ENCODE data around the gene HIVEP3.

Gene HIVEP3

DNA sequence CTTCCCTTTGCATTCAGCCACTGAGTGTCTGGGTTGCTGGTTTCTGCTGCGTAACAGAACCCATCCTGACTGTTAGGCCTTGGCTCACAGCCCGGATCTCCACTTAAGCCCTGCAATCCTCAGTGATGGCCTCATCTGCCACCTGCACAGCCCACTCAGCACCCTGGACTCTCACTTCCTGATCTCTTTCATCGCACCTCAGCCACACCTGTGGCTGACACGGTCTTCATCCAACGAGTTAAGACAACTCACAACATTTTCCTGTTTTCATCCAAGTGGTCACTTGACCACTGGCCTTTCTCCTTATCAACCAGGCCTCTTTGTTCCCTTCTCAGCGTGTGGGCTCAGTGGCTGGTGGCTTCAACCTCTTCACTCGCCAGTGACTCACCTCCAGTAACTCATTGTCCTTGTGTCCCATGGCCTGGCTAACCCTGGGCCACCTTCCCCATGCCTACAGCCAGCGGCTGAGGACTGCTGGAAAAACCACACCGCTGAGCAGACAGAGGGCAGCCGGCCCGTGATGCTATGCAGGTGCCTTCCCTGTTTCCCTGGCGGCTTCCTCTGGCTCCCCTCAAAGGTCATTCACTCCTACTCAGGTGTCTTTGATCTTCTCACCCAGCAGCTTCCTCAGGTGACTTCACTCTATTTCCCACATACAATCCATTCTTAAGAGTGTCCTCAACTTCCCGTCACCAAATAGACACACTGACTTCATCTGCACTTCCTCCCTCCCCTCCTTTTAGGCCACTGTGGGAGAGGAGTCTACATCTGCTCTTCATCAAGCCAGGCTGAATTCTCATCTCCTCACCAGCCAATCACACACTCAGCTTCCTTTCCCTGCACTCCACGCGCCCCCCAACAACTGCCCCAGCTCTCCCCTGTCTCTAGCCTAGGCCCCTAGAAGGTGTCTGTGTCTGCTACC, 414.3 kb downstream of the HIVEP3 start:
- no peak for DNase-seq

DNA sequence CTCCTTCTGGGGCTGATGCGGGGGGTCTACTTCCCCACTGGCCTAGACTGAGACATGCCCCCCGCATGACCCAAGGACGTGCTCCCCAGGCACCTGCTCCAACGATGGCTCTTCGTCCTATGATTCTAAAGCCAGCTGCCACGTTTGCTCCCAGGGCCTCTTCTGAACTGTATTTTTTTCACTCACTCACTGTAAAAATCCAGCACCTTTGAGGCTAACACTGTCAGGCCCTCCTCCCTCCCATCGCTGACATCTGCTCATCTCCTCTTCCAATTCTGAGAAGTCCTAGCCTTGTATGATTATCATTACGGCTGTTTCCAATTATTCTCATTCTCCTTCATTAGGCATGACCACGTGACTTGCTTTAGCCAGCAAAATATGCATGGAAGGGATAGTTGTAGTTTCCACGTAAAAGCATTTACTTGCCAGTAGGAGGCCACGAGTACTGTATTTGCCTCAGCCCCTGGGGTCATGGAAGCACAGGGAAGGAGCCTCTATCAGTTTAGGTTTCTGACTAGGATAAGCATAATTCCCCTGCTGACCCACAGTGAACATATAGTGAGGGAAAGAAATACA, 415.1 kb downstream of the HIVEP3 start:
- no peak for DNase-seq

DNA sequence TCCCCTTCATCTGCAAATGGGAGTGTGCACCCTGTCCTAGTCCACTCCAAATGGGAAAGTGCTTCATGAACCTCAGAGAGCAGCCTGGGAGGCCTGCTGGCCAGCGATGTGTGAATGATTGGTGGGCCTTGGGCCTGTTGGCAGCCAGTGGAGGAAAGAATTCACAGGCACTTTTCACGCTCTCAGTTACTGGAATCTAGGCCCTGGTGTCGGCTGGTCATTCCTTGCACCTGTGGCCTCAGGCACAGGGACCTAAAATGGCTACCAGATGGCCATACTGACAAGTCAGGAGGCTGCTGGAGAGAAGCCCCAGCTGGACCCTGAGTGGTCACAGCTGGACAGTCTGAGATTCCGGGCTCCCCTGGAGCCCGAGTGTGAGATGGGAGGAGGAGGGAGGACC, 415.8 kb downstream of the HIVEP3 start:
- no peak for DNase-seq

GRCh38 chr1:41501581-41501980, 417.1 kb downstream of the HIVEP3 start:
- no peak for DNase-seq

- no peak for DNase-seq
These were observed 417.8 kb downstream of the HIVEP3 start for GRCh38 chr1:41500781-41501518.

- DNase-seq: no peak
These were observed 418.3 kb downstream of the HIVEP3 start for GRCh38 chr1:41500378-41500777.

GRCh38 chr1:41499591-41499990, 419.1 kb downstream of the HIVEP3 start:
- no peak for DNase-seq

DNA sequence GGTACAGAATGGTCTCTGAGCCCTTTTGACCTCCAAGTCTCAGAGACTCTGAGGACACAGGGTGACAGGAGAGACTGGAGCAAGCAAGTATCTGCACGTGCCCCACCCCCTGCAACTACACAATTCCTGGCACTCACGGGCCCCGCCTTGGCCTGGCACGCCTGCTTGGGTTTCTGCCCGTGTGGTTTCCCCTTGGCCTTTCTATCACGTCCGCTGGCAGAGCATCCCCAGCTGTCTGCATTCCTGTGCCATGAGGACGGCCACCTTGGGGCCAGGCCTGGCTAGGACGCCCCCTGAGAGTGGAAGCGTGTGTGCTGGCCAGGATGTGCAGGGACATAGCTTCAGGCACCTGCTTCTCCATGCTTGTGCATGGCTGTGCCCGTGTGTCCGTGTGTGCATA, 419.9 kb downstream of the HIVEP3 start:
- no peak for DNase-seq

GRCh38 chr1:41498391-41498790, 420.3 kb downstream of the HIVEP3 start:
- DNase-seq: no peak

GRCh38 chr1:41497461-41498030, 421.2 kb downstream of the HIVEP3 start:
- DNase-seq: no peak

DNA sequence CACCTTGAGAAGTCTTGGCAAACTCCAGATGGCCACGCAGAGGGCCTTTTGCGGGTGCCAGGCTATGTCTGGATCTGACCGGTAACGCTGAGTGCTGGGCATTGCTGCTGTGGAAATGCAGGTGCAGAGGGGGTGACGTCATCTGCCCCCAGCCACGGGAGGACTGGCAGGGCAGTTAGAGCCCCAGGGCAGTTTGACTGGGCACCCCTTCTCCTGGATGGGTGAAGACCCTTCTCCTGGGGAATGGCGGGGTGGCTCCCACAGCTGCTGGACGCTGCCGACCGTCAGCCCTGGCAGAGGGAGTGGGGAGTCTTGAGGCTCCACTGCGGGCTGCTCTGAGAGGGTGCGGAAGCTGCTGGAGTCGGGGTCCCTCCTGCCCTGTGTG, 421.7 kb downstream of the HIVEP3 start:
- DNase-seq: no peak

GRCh38 chr1:41496080-41497055, 422.4 kb downstream of the HIVEP3 start:
- peak; percentile 71 for DNase-seq

- peak; percentile 47 for DNase-seq
These were observed 423.3 kb downstream of the HIVEP3 start for GRCh38 chr1:41495210-41495948.

DNA sequence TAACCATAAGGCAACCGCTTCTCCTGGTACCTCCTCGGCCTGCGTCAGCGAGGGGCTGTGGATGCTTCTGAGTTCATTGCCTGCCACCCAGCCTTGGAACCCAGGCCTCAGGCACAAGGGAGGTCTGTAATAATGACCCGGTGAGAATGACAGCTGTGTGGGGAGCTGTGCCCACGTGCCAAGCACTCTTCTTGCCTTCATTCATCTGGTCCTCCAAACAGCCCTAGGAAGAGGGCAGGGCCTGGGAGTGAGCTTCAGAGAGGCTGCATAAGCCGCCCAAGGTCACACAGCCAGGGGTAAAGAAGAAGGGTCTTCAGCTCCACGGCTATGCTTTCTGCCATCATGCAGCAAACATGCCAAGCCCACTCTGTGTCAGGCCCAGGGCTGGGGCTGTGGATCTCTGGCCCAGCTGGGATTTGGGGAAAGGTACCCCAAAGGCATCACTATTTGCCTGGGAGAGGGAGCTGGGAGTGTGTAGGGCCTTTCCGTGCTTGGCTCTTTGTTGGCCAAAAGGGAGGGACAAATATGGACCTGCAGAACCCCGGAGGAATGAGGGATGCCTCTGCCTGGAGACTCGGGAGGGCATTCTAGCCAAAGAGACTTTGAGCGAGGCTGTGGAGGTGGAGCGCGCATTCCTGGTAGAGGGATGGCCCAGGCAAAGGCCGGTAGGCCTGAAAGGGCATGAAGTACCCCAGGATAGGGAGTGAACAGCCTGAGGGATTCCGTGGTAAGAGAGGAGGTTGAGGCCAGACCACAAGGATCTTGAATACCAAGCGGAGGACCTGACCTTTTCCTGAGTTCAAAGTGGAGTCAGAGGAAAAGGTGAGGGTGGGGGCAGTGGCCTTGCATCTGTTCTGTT, 424.1 kb downstream of the HIVEP3 start:
- no peak for DNase-seq

- no peak for DNase-seq
These were observed 424.9 kb downstream of the HIVEP3 start for GRCh38 chr1:41493626-41494350.

GRCh38 chr1:41493117-41493536, 425.6 kb downstream of the HIVEP3 start:
- peak; percentile 44 for DNase-seq

DNA sequence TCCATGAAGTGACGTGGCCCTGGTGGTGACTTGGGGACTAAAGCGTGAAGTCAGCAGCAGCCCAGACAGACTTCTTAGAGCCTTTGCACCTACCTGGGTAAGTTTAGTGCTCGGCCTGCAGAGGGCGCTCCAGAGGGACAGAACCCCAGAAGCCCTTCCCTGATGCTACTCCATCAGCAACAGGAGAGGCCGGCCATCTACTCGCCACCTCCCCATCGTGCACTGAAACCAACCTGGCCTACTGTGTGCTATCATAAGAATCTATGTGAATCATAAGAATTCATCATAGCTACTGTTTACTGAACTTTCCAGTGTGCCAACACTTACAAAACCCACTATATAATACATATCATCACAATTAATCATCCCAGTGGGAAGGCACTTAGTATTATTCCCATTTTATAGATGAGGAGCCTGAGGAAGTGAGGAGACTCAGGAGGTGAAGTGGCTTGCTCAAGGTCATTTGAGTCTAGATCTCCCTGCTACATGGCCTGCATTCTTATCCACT, 426.3 kb downstream of the HIVEP3 start:
- DNase-seq: peak; percentile 72

DNA sequence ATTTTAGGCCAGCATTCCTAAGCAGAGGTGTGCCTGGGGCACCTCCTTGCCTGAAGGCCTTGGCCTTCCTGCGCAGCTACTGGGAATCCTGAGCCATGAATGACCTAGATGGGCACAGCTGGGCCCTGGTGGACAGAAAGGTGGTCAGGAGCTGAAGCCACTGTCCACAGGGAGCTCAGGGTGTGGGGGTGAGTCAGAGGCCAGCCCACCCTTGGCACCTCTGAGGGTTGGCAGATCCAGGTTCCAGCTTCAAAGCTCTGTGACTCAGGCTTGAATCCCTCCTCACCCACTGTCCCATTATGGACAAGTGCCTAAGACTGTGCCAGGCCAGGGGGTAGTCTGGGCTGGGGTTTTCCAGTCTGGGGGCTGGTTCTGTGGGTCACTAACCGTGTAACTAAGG, 427.8 kb downstream of the HIVEP3 start:
- DNase-seq: no peak

GRCh38 chr1:41489561-41489960, 429.2 kb downstream of the HIVEP3 start:
- no peak for DNase-seq
